ENCODE results near the gene PIK3C2G.

The PIK3C2G gene

GRCh38 chr12:18578191-18578590 lies 316.9 kb downstream of the PIK3C2G start:
- no peak for DNase-seq

- DNase-seq, result no peak
These were observed 319.0 kb downstream of the PIK3C2G start for GRCh38 chr12:18580291-18580690.

- DNase-seq, result no peak
These were observed 319.4 kb downstream of the PIK3C2G start for GRCh38 chr12:18580706-18581105.

- no peak for DNase-seq
These were observed 320.1 kb downstream of the PIK3C2G start for GRCh38 chr12:18581232-18581962.

- DNase-seq, result no peak
These were observed 322.3 kb downstream of the PIK3C2G start for GRCh38 chr12:18583655-18584054.

- no peak for DNase-seq
These were observed 325.3 kb downstream of the PIK3C2G start for GRCh38 chr12:18586581-18586980.

GRCh38 chr12:18589316-18589715 lies 328.0 kb downstream of the PIK3C2G start:
- DNase-seq, result no peak

- no peak for DNase-seq
These were observed 330.2 kb downstream of the PIK3C2G start for GRCh38 chr12:18591473-18591872.

GRCh38 chr12:18595412-18595811 lies 334.1 kb downstream of the PIK3C2G start:
- DNase-seq, result no peak

- no peak for DNase-seq
These were observed 340.6 kb downstream of the PIK3C2G start for GRCh38 chr12:18601962-18602361.

GRCh38 chr12:18612971-18613370 lies 351.7 kb downstream of the PIK3C2G start:
- DNase-seq, result no peak

GRCh38 chr12:18620986-18621385 lies 359.7 kb downstream of the PIK3C2G start:
- DNase-seq, result no peak

GRCh38 chr12:18629445-18629844 lies 368.1 kb downstream of the PIK3C2G start:
- DNase-seq, result no peak

- no peak for DNase-seq
These were observed 368.6 kb downstream of the PIK3C2G start for GRCh38 chr12:18629916-18630315.

- no peak for DNase-seq
These were observed 370.0 kb downstream of the PIK3C2G start for GRCh38 chr12:18631339-18631738.

GRCh38 chr12:18632848-18633247 lies 371.5 kb downstream of the PIK3C2G start:
- DNase-seq, result no peak

GRCh38 chr12:18634382-18634781 lies 373.1 kb downstream of the PIK3C2G start:
- no peak for DNase-seq

- DNase-seq, result no peak
These were observed 379.1 kb downstream of the PIK3C2G start for GRCh38 chr12:18640321-18640955.

- no peak for DNase-seq
These were observed 382.4 kb downstream of the PIK3C2G start for GRCh38 chr12:18643681-18644080.

GRCh38 chr12:18644564-18644963 lies 383.2 kb downstream of the PIK3C2G start:
- DNase-seq, result no peak

- DNase-seq, result no peak
These were observed 385.1 kb downstream of the PIK3C2G start for GRCh38 chr12:18646286-18646890.

GRCh38 chr12:18651525-18651924 lies 390.2 kb downstream of the PIK3C2G start:
- no peak for DNase-seq

- no peak for DNase-seq
These were observed 391.3 kb downstream of the PIK3C2G start for GRCh38 chr12:18652596-18652995.

- DNase-seq, result no peak
These were observed 392.1 kb downstream of the PIK3C2G start for GRCh38 chr12:18653465-18653864.

Data from NCI-H510A treated with DMSO at 0.1 percent for 48 hours (cell line).